HG02571 (cell line): Measurements from ENCODE around the gene GBE1.

Experiments
- ATAC-seq: cut with Tn5 transposase; IDR thresholded peaks from one replicate; pipeline ENCODE4 v1.9.1; 2021; ENCODE audit warnings: mild to moderate bottlenecking, moderate library complexity; ENCODE audit not compliant: unreplicated experiment

GBE1 gene

GRCh38 chr3:81476692-81477091, 284.8 kb downstream of the GBE1 start:
- ATAC-seq = no peak

GRCh38 chr3:81472600-81473362, 288.7 kb downstream of the GBE1 start:
- no peak for ATAC-seq

GRCh38 chr3:81470524-81471278, 290.7 kb downstream of the GBE1 start:
- no peak for ATAC-seq

- ATAC-seq = no peak
Measured at GRCh38 chr3:81468391-81468790, 293.1 kb downstream of the GBE1 start.

- no peak for ATAC-seq
Measured at GRCh38 chr3:81466201-81466560, 295.3 kb downstream of the GBE1 start.

- ATAC-seq = no peak
Measured at GRCh38 chr3:81465510-81466200, 295.8 kb downstream of the GBE1 start.

- ATAC-seq = no peak
Measured at GRCh38 chr3:81463781-81464180, 297.7 kb downstream of the GBE1 start.

- no peak for ATAC-seq
Measured at GRCh38 chr3:81462921-81463320, 298.5 kb downstream of the GBE1 start.

- no peak for ATAC-seq
Measured at GRCh38 chr3:81459733-81460132, 301.7 kb downstream of the GBE1 start.

- ATAC-seq = no peak
Measured at GRCh38 chr3:81452418-81452817, 309.0 kb downstream of the GBE1 start.

- no peak for ATAC-seq
Measured at GRCh38 chr3:81451611-81452010, 309.8 kb downstream of the GBE1 start.

GRCh38 chr3:81451140-81451539, 310.3 kb downstream of the GBE1 start:
- ATAC-seq = no peak

- no peak for ATAC-seq
Measured at GRCh38 chr3:81446806-81447205, 314.6 kb downstream of the GBE1 start.

GRCh38 chr3:81445712-81446111, 315.7 kb downstream of the GBE1 start:
- ATAC-seq = no peak

- ATAC-seq = no peak
Measured at GRCh38 chr3:81444817-81445460, 316.5 kb downstream of the GBE1 start.

- ATAC-seq = no peak
Measured at GRCh38 chr3:81443958-81444357, 317.5 kb downstream of the GBE1 start.

GRCh38 chr3:81443457-81443782, 318.0 kb downstream of the GBE1 start:
- ATAC-seq = no peak

- ATAC-seq = no peak
Measured at GRCh38 chr3:81442758-81443456, 318.5 kb downstream of the GBE1 start.

- no peak for ATAC-seq
Measured at GRCh38 chr3:81440661-81441060, 320.8 kb downstream of the GBE1 start.
